Astrocyte of the cerebellum (primary cell): Measurements from ENCODE around the gene STXBP6.

ENCODE experiments used
- DNase-seq: peaks from one replicate; pipeline ENCODE4 v3.0.0-alpha.2; 2011; ENCODE audit warnings: low read depth
- H3K4me3 ChIP-seq: 2 replicates; pipeline ENCODE4 v1.5.1; 2011; ENCODE audit warnings: mild to moderate bottlenecking, low read depth, low read length, moderate library complexity
- in situ Hi-C: cut with HindIII; loops from 2 replicates; pipeline ENCODE4 v1.10.0; 2017; ENCODE audit warnings: low sequenced_read_pairs
- TF ChIP-seq, protein P1 (sequence below): IDR thresholded peaks from 2 replicates; pipeline ENCODE4 v1.5.1; 2012; ENCODE audit warnings: low read length, low read depth, moderate library complexity, mild to moderate bottlenecking; ENCODE audit errors: missing control alignments

The STXBP6 gene

DNA sequence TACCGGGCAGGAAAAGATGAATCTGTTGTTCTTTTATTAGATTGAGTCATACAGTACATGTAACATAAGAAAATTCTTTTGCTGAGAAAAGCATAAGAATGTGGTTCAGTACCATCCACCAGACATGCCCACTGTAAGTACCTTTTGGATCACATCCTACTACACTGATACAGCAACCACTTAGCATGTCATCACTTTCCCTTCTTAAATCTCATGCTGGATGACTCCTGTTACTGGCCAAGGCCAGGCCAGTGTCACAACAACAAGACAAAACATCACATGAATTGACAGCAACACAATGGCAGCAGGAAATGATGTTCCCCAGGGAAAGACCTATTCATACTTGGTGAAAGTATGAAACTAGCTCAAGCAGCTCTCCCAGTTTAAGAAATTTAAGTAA is 46.4 kb downstream of the STXBP6 start:
- TF ChIP-seq, protein P1, sequence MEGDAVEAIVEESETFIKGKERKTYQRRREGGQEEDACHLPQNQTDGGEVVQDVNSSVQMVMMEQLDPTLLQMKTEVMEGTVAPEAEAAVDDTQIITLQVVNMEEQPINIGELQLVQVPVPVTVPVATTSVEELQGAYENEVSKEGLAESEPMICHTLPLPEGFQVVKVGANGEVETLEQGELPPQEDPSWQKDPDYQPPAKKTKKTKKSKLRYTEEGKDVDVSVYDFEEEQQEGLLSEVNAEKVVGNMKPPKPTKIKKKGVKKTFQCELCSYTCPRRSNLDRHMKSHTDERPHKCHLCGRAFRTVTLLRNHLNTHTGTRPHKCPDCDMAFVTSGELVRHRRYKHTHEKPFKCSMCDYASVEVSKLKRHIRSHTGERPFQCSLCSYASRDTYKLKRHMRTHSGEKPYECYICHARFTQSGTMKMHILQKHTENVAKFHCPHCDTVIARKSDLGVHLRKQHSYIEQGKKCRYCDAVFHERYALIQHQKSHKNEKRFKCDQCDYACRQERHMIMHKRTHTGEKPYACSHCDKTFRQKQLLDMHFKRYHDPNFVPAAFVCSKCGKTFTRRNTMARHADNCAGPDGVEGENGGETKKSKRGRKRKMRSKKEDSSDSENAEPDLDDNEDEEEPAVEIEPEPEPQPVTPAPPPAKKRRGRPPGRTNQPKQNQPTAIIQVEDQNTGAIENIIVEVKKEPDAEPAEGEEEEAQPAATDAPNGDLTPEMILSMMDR = no peak

DNA sequence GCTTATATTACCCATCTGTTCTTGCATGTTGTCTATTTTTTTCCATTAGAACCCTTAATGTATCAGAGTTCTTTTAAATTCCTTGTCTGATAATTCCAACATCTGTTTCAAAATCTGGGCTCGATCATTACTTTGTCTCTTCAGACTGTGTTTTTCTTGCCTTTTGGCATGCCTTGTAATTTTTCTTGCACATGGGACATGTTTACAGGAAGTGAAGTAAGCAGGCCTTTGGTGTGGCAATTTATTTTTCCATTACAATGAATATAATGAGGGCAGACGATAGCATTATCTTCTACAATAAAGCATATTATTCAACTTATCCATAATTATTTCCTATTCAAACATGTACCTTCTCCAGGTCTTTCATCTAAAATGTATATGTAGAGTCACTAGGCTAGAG is 48.3 kb downstream of the STXBP6 start:
- DNase-seq = no peak
- in situ Hi-C loops = no loop called here
- H3K4me3 ChIP-seq = no peak overlapping the region
- TF ChIP-seq, protein P1 = no peak

More for the DNA sequence above, 46.4 kb downstream of the STXBP6 start:
- no peak overlapping the region for H3K4me3 ChIP-seq
- in situ Hi-C loops = no loop called here
- no peak for DNase-seq

DNA sequence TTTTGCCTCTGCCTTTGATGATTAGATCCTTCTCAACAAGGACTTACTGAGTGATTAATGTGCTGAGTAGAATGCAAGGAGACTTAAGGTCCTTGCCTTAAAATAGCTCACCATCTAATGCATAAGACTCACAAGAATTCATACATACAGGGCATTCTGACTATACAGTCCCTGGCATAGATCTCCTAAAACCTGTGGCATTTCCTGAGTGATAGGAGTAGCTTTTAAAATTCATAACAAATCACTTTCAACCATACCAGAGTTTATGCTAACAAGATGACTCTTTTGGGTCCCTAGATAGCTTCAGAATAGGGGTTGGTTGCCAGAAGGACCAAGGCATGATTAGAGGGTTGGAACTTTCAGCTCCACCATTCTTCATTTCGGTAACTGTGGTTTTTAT is 48.8 kb downstream of the STXBP6 start:
- DNase-seq = no peak
- in situ Hi-C loops = no loop called here
- TF ChIP-seq, protein P1 = no peak
- H3K4me3 ChIP-seq = no peak overlapping the region

GRCh38 chr14:24999157-24999556 is 50.8 kb downstream of the STXBP6 start:
- TF ChIP-seq, protein P1 = no peak
- DNase-seq = no peak
- no peak overlapping the region for H3K4me3 ChIP-seq
- in situ Hi-C loops = no loop called here

GRCh38 chr14:24996930-24997725 is 52.8 kb downstream of the STXBP6 start:
- TF ChIP-seq, protein P1 = no peak
- H3K4me3 ChIP-seq = no peak overlapping the region
- in situ Hi-C loops = no loop called here
- no peak for DNase-seq

DNA sequence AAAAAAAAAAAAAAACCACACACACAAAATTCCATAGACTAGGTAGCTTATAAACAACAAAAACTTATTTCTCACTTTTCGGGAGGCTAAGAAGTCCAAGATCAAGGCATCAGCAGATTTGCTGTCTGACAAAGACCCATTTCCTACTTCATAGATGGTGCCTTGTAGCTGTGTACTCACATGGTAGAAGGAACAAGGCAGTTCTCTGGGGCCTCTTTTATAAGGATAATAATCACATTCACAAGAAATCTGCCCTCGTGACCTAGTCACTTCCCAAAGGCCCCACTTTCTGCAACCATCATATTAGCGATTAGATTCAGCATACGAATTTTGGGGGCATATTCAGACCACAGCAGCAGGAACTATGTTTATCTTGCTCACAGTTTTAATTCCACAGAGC is 54.9 kb downstream of the STXBP6 start:
- no peak overlapping the region for H3K4me3 ChIP-seq
- in situ Hi-C loops = no loop called here
- TF ChIP-seq, protein P1 = no peak
- DNase-seq = no peak
